Measurements from ENCODE around the gene ZFYVE28.

GRCh38 chr4:2383760-2384159 lies 34.7 kb downstream of the ZFYVE28 start:
- TF ChIP-seq SUZ12 (IDR thresholded peaks at IDR 0.05; ENCODE audit: extremely low read depth, insufficient read depth, insufficient read length) (no peak), YY1 (IDR thresholded peaks at IDR 0.05; ENCODE audit: insufficient read depth, insufficient read length) (no peak), ZNF274 (IDR thresholded peaks at IDR 0.05; ENCODE audit: low read depth, low read length) (no peak)
